ENCODE measurements around the gene FBLN2.

- TF ChIP-seq EP300 (IDR thresholded peaks at IDR 0.05; ENCODE audit: borderline replicate concordance) = no peak
- TF ChIP-seq MAX (IDR thresholded peaks at IDR 0.05) = no peak
- no peak for TF ChIP-seq TAF1 (IDR thresholded peaks at IDR 0.05; ENCODE audit: low read depth)
- TF ChIP-seq FOXM1 (IDR thresholded peaks at IDR 0.05; ENCODE audit: borderline replicate concordance, low read depth) = no peak
- no peak for TF ChIP-seq EGR1 (IDR thresholded peaks at IDR 0.05)
- no peak for TF ChIP-seq TCF12 (IDR thresholded peaks at IDR 0.05; ENCODE audit: low read depth)
- TF ChIP-seq TEAD4 (IDR thresholded peaks at IDR 0.05) = no peak
- no peak for TF ChIP-seq CREB1 (IDR thresholded peaks at IDR 0.05; ENCODE audit: low read depth)
- TF ChIP-seq REST (IDR thresholded peaks at IDR 0.05; ENCODE audit: low read depth) = no peak
These were observed 35.6 kb upstream of the FBLN2 start for GRCh38 chr3:13513051-13513912.
